AG04450 (cell line): ENCODE results near the gene RPP25. TPM values are rescaled to one million over a fixed set of nuclear protein-coding genes. Genes with fewer than 3 reads are reported as not detected.

ENCODE experiments used
- CTCF ChIA-PET: fragments of 300-600, 350-600 bp; formaldehyde crosslinking; extraction: SDS; loops from one replicate; lab custom pipeline; 2022; ENCODE audit warnings: antibody characterized with exemption, inconsistent platforms; lab: Charles Lee
- POLR2A ChIA-PET: fragments of 350-600 bp; formaldehyde crosslinking; extraction: SDS; loops from one replicate; lab custom pipeline; 2021; ENCODE audit warnings: antibody characterized with exemption, inconsistent platforms; lab: Yijun Ruan, JAX
- DNase-seq: peaks from one replicate; pipeline ENCODE4 v3.0.0-alpha.2; 2011; ENCODE audit warnings: low read depth, low spot score
- H3K27ac ChIP-seq: one replicate; pipeline ENCODE4 v1.5.1; 2012; ENCODE audit warnings: low read depth, low read length, control low read depth
- H3K27me3 ChIP-seq: one replicate; pipeline ENCODE4 v1.6.0; 2012; ENCODE audit warnings: low read length; ENCODE audit not compliant: control insufficient read depth, insufficient read depth
- H3K4me3 ChIP-seq: 2 replicates; pipeline ENCODE4 v1.5.1; 2011; ENCODE audit warnings: mild to moderate bottlenecking, low read depth, low read length, control low read depth
- H3K9me3 ChIP-seq: 2 replicates; pipeline ENCODE4 v1.5.1; 2012; ENCODE audit warnings: low read length; ENCODE audit not compliant: control insufficient read depth, insufficient read depth
- CTCF ChIP-seq: IDR thresholded peaks from 2 replicates; pipeline ENCODE4 v1.5.1; 2011; ENCODE audit warnings: low read depth, low read length, control low read depth, inconsistent platforms
- polyA plus RNA-seq: library from polyadenylated mRNA; depleted of rRNA; stranded (reverse); fragments of >200 nt; gene quantifications from 2 replicates; pipeline ENCODE4 v1.2.3, GENCODE V29; 2011

RPP25 gene
- polyA plus RNA-seq, 1 experiment = 0.25 TPM

GRCh38 chr15:74951006-74951405 is 5.6 kb downstream of the RPP25 start:
- POLR2A ChIA-PET = no interaction called here

GRCh38 chr15:74950078-74950908 is 6.3 kb downstream of the RPP25 start:
- ChIA-PET POLR2A (no interaction called here), CTCF (interaction anchor here (0.5 to 3.5 kb wide), 24 partner anchors 9 to 352 kb away, joined by 3 to 74 read pairs (median 4); partner anchors contain the start of genes CSK, FAM219B and MPI)
- Histone ChIP-seq H3K27ac (no peak overlapping the region), H3K27me3 (peaks cover 4% of the 10 kb centered on the region), H3K9me3 (no peaks in the 10 kb centered on the region), H3K4me3 (no peak overlapping the region)
- peak; percentile 21 for DNase-seq
- peak; percentile 100 for TF ChIP-seq CTCF

More at GRCh38 chr15:74951006-74951405, 5.6 kb downstream of the RPP25 start:
- Histone ChIP-seq H3K27ac (no peak overlapping the region), H3K9me3 (no peaks in the 10 kb centered on the region; the same call in 1 of the 2 replicates), H3K4me3 (no peak overlapping the region), H3K27me3 (peaks cover 11% of the 10 kb centered on the region)
- DNase-seq = no peak
- CTCF ChIA-PET = interaction anchor here (0.6 to 3.5 kb wide), 23 partner anchors 9 to 353 kb away, joined by 3 to 74 read pairs (median 3); partner anchors contain the start of genes FAM219B and MPI
- TF ChIP-seq CTCF = no peak

- DNase-seq = peak; percentile 88
- CTCF ChIA-PET = interaction anchor here (0.6 kb wide), 1 partner anchor 260 kb away, joined by 8 read pairs; no protein-coding TSS in a partner anchor
- POLR2A ChIA-PET = interaction anchor here (0.8 to 1.5 kb wide), 6 partner anchors 16 to 167 kb away, joined by 3 to 5 read pairs (median 4); partner anchors contain the start of genes CSK, FAM219B and PPCDC
- H3K4me3 ChIP-seq = peak within 1 kb of the TSS; percentile 85
- no peaks in the 10 kb centered on the region; the same call in 1 of the 2 replicates for H3K9me3 ChIP-seq
- peak within 1 kb of the TSS; percentile 57 for H3K27ac ChIP-seq
- no peak for TF ChIP-seq CTCF
- peaks cover 4% of the 10 kb centered on the region for H3K27me3 ChIP-seq
Observed at GRCh38 chr15:74937590-74938371, 18.8 kb downstream of the RPP25 start, which contains the start of gene COX5A. Gene COX5A, minus strand, starts transcription at chr15:74938073. Its CDS starts 59 bp downstream, at chr15:74938014.

- Histone ChIP-seq H3K4me3 (peak overlapping the region; percentile 85), H3K27ac (peak overlapping the region; percentile 31), H3K9me3 (no peaks in the 10 kb centered on the region; the same call in 1 of the 2 replicates), H3K27me3 (peaks cover 4% of the 10 kb centered on the region)
- no peak for DNase-seq
- CTCF ChIA-PET = no interaction called here
- POLR2A ChIA-PET = interaction anchor here (0.9 to 1.5 kb wide), 4 partner anchors 26 to 166 kb away, joined by 3 to 5 read pairs (median 4); partner anchors contain the start of genes CSK and PPCDC
- no peak for TF ChIP-seq CTCF
Observed at GRCh38 chr15:74937272-74937589, 19.3 kb downstream of the RPP25 start.
